SK-N-SH (cell line): ENCODE results near the gene ADCY5. TPM values are rescaled to one million over a fixed set of nuclear protein-coding genes. Genes with fewer than 3 reads are reported as not detected.

ENCODE experiments used
- CTCF ChIA-PET: fragments of 300-600, 350-600 bp; formaldehyde crosslinking; extraction: SDS; loops from one replicate; lab custom pipeline; 2021; lab: Yijun Ruan, JAX
- POLR2A ChIA-PET: fragments of 350-600 bp; sonication (Branson Sonifier 250); formaldehyde crosslinking; extraction: SDS; loops from one replicate; lab custom pipeline; 2020; ENCODE audit warnings: antibody characterized with exemption, inconsistent platforms; lab: Yijun Ruan, JAX
- DNase-seq: peaks from one replicate; pipeline ENCODE4 v3.0.0; 2012
- H2AFZ ChIP-seq: fragments of 200-600 bp; sonication (generic); 2 replicates; pipeline ENCODE4 v1.8.1; 2016; ENCODE audit warnings: antibody characterized with exemption, mild to moderate bottlenecking, low read depth
- H3F3A ChIP-seq: fragments of 200-600 bp; sonication (generic); replicated peaks from 2 replicates; pipeline ENCODE3; 2016; ENCODE audit warnings: antibody characterized with exemption, mild to moderate bottlenecking; ENCODE audit not compliant: insufficient read depth
- H3K27ac ChIP-seq, 2 experiments: fragments of 200-500 bp in 1 of 2; fragments of 200-600 bp in 1 of 2; sonication (Bioruptor generic) in 1 of 2; sonication (generic), shearing (Covaris generic) in 1 of 2; 2 replicates each; pipeline versions ENCODE4 v1.5.1 to v1.6.1; 2014 to 2016; ENCODE audit warnings: low read depth in 2 of 2, inconsistent platforms in 1 of 2, low read length in 1 of 2, mild to moderate bottlenecking in 1 of 2, mixed read lengths in 1 of 2
- H3K27me3 ChIP-seq: fragments of 200-600 bp; sonication (generic), shearing (Covaris generic); 2 replicates; pipeline ENCODE4 v1.6.1; 2016; ENCODE audit warnings: mixed run types; ENCODE audit not compliant: insufficient read depth
- H3K36me3 ChIP-seq, 2 experiments: fragments of 200-500 bp in 1 of 2; fragments of 200-600 bp in 1 of 2; sonication (Bioruptor generic) in 1 of 2; sonication (generic) in 1 of 2; replicated peaks in 1 of 2; 2 replicates each; pipeline versions ENCODE3 to v1.5.1; 2014 to 2016; ENCODE audit warnings: low read length in 1 of 2, mild to moderate bottlenecking in 1 of 2; ENCODE audit not compliant: insufficient read depth in 2 of 2, control insufficient read depth in 1 of 2
- H3K4me1 ChIP-seq, 2 experiments: fragments of 200-500 bp in 1 of 2; fragments of 200-600 bp in 1 of 2; sonication (Bioruptor generic) in 1 of 2; sonication (generic), shearing (Covaris generic) in 1 of 2; 2 replicates each; pipeline versions ENCODE4 v1.5.1 to v1.6.1; 2014 to 2016; ENCODE audit warnings: low read depth in 1 of 2, low read length in 1 of 2, mixed run types in 1 of 2; ENCODE audit not compliant: insufficient read depth in 2 of 2, control insufficient read depth in 1 of 2
- H3K4me2 ChIP-seq: fragments of 200-600 bp; sonication (generic), shearing (Covaris generic); 2 replicates; pipeline ENCODE4 v1.6.1; 2017; ENCODE audit warnings: mixed run types
- H3K4me3 ChIP-seq, 2 experiments: fragments of 200-500 bp in 1 of 2; fragments of 200-600 bp in 1 of 2; sonication (Bioruptor generic) in 1 of 2; sonication (generic), shearing (Covaris generic) in 1 of 2; 2 replicates each; pipeline versions ENCODE4 v1.5.1 to v1.8.1; 2014 to 2016; ENCODE audit warnings: low read depth in 2 of 2, inconsistent platforms in 1 of 2, low read length in 1 of 2, mild to moderate bottlenecking in 1 of 2, mixed read lengths in 1 of 2, moderate library complexity in 1 of 2
- H3K79me2 ChIP-seq: fragments of 200-600 bp; sonication (generic); 2 replicates; pipeline ENCODE4 v1.8.1; 2017; ENCODE audit warnings: mild to moderate bottlenecking; ENCODE audit not compliant: insufficient read depth
- H3K9ac ChIP-seq: fragments of 200-600 bp; sonication (generic); 2 replicates; pipeline ENCODE4 v1.6.1; 2017; ENCODE audit warnings: mixed run types
- H3K9me2 ChIP-seq: fragments of 200-600 bp; sonication (generic); 2 replicates; pipeline ENCODE4 v1.6.1; 2017; ENCODE audit warnings: mixed run types
- H3K9me3 ChIP-seq: fragments of 200-600 bp; sonication (generic); 2 replicates; pipeline ENCODE4 v1.6.1; 2017; ENCODE audit warnings: mixed run types, mild to moderate bottlenecking, moderate library complexity
- H4K20me1 ChIP-seq: fragments of 200-600 bp; sonication (generic); 2 replicates; pipeline ENCODE4 v1.6.1; 2017; ENCODE audit warnings: mild to moderate bottlenecking, mixed run types; ENCODE audit not compliant: insufficient read depth
- ELF1 ChIP-seq: IDR thresholded peaks from 2 replicates; pipeline ENCODE4 v1.4.0; 2012
- EZH2phosphoT487 ChIP-seq: fragments of 200-600 bp; sonication (generic); IDR thresholded peaks from 2 replicates; pipeline ENCODE4 v1.6.1; 2017; ENCODE audit warnings: low read depth, mixed run types, mild to moderate bottlenecking, antibody characterized with exemption, moderate library complexity, borderline replicate concordance
- GATA2 ChIP-seq: sonication (generic); formaldehyde crosslinking; IDR thresholded peaks from 2 replicates; pipeline ENCODE4 v1.5.0; 2020; ENCODE audit warnings: mild to moderate bottlenecking, missing genetic modification reagents
- JUND ChIP-seq: IDR thresholded peaks from 2 replicates; pipeline ENCODE4 v1.4.0; 2012
- MXI1 ChIP-seq: IDR thresholded peaks from 2 replicates; pipeline ENCODE4 v1.6.1; 2012; ENCODE audit warnings: mild to moderate bottlenecking, low read depth, low read length, improper control_type of control experiment
- POLR2AphosphoS5 ChIP-seq: IDR thresholded peaks from 2 replicates; pipeline ENCODE4 v1.6.1; 2012; ENCODE audit warnings: low read depth, low read length
- SIN3A ChIP-seq: IDR thresholded peaks from 2 replicates; pipeline ENCODE4 v1.6.1; 2012; ENCODE audit warnings: low read depth, mild to moderate bottlenecking, low read length, moderate library complexity, borderline replicate concordance
- TCF12 ChIP-seq: IDR thresholded peaks from 2 replicates; pipeline ENCODE4 v1.4.0; 2012
- YY1 ChIP-seq: IDR thresholded peaks from 2 replicates; pipeline ENCODE4 v1.4.0; 2012; ENCODE audit warnings: low read depth, mild to moderate bottlenecking
- WGBS: methylation state at CpG from one replicate; pipeline ENCODE4 v1.1.6; 2017; ENCODE audit warnings: low lambda C conversion rate; 5-methylcytosine and 5-hydroxymethylcytosine counted together
- polyA plus RNA-seq, 3 experiments: library from polyadenylated mRNA; depleted of rRNA; stranded (reverse); fragments of >200 nt; gene quantifications; 2 replicates each; pipeline ENCODE4 v1.2.3, GENCODE V29; 2012
- TF ChIP-seq, protein P1 (sequence below): IDR thresholded peaks from 2 replicates; pipeline ENCODE4 v1.6.1; 2012; ENCODE audit warnings: mild to moderate bottlenecking, low read depth, low read length, moderate library complexity
- TF ChIP-seq, protein P2 (sequence below): IDR thresholded peaks from 2 replicates; pipeline ENCODE4 v1.4.0; 2012; ENCODE audit warnings: low read depth, borderline replicate concordance
- TF ChIP-seq, protein P3 (sequence below): IDR thresholded peaks from 2 replicates; pipeline ENCODE4 v1.4.0; 2012; ENCODE audit warnings: low read depth, borderline replicate concordance

Gene ADCY5
- polyA plus RNA-seq, 1 of the 3 experiments (the other 2 are of a cell fraction), result 0.21 TPM

DNA sequence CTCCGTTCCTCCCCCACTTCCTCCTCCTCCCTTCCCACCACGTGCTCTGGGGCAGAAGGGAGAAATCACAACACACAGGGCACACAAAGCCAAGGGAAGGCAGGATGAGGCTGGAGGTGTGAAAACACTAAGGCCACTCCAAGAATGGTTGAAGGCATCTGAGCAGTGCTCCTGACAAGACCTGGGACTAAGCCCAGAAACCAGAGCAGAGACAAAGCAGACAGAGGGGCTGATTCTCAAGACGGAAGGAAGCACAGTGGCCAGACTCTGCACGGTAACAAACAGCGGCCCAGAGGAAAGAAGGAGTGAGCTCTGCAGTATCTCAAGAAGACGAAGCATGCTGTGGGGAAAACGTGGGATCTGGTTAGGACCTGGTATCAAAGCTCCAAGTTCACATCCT is 78.1 kb downstream of the ADCY5 start:
- no peaks in the 10 kb centered on the region for H4K20me1 ChIP-seq
- TF ChIP-seq, protein P1, sequence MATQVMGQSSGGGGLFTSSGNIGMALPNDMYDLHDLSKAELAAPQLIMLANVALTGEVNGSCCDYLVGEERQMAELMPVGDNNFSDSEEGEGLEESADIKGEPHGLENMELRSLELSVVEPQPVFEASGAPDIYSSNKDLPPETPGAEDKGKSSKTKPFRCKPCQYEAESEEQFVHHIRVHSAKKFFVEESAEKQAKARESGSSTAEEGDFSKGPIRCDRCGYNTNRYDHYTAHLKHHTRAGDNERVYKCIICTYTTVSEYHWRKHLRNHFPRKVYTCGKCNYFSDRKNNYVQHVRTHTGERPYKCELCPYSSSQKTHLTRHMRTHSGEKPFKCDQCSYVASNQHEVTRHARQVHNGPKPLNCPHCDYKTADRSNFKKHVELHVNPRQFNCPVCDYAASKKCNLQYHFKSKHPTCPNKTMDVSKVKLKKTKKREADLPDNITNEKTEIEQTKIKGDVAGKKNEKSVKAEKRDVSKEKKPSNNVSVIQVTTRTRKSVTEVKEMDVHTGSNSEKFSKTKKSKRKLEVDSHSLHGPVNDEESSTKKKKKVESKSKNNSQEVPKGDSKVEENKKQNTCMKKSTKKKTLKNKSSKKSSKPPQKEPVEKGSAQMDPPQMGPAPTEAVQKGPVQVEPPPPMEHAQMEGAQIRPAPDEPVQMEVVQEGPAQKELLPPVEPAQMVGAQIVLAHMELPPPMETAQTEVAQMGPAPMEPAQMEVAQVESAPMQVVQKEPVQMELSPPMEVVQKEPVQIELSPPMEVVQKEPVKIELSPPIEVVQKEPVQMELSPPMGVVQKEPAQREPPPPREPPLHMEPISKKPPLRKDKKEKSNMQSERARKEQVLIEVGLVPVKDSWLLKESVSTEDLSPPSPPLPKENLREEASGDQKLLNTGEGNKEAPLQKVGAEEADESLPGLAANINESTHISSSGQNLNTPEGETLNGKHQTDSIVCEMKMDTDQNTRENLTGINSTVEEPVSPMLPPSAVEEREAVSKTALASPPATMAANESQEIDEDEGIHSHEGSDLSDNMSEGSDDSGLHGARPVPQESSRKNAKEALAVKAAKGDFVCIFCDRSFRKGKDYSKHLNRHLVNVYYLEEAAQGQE, result no peak
- no peak for TF ChIP-seq SIN3A
- TF ChIP-seq GATA2 (CRISPR knock-in tag), result no peak
- TF ChIP-seq POLR2AphosphoS5, result no peak
- TF ChIP-seq, protein P2, sequence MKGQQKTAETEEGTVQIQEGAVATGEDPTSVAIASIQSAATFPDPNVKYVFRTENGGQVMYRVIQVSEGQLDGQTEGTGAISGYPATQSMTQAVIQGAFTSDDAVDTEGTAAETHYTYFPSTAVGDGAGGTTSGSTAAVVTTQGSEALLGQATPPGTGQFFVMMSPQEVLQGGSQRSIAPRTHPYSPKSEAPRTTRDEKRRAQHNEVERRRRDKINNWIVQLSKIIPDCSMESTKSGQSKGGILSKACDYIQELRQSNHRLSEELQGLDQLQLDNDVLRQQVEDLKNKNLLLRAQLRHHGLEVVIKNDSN, result no peak
- no peak for TF ChIP-seq EZH2phosphoT487
- no peak for TF ChIP-seq MXI1
- TF ChIP-seq, protein P3, sequence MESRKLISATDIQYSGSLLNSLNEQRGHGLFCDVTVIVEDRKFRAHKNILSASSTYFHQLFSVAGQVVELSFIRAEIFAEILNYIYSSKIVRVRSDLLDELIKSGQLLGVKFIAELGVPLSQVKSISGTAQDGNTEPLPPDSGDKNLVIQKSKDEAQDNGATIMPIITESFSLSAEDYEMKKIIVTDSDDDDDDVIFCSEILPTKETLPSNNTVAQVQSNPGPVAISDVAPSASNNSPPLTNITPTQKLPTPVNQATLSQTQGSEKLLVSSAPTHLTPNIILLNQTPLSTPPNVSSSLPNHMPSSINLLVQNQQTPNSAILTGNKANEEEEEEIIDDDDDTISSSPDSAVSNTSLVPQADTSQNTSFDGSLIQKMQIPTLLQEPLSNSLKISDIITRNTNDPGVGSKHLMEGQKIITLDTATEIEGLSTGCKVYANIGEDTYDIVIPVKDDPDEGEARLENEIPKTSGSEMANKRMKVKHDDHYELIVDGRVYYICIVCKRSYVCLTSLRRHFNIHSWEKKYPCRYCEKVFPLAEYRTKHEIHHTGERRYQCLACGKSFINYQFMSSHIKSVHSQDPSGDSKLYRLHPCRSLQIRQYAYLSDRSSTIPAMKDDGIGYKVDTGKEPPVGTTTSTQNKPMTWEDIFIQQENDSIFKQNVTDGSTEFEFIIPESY, result no peak
- H3K79me2 ChIP-seq, result no peaks in the 10 kb centered on the region
- H3K9me2 ChIP-seq, result no peaks in the 10 kb centered on the region
- peaks cover 14% of the 10 kb centered on the region; the same call in 1 of the 2 replicates for H3K27me3 ChIP-seq
- POLR2A ChIA-PET, result no interaction called here
- H3K9ac ChIP-seq, result no peak overlapping the region
- no peaks in the 10 kb centered on the region for H3K36me3 ChIP-seq
- H3K4me2 ChIP-seq, result no peak overlapping the region
- H3K9me3 ChIP-seq, result no peaks in the 10 kb centered on the region
- CTCF ChIA-PET, result interaction anchor here (2.3 kb wide), 1 partner anchor 118 kb away, joined by 7 read pairs; no protein-coding TSS in a partner anchor
- 47% methylated on average over 7 of the region's 7 CpGs for WGBS
- DNase-seq, result no peak
- H3F3A ChIP-seq, result no peaks in the 10 kb centered on the region
- no peak overlapping the region for H2AFZ ChIP-seq
- H3K4me3 ChIP-seq, result no peak overlapping the region
- no peak overlapping the region for H3K27ac ChIP-seq
- peaks cover 0 to 13% of the 10 kb centered on the region in 2 experiments; a peak in 1 of 4 replicates for H3K4me1 ChIP-seq

DNA sequence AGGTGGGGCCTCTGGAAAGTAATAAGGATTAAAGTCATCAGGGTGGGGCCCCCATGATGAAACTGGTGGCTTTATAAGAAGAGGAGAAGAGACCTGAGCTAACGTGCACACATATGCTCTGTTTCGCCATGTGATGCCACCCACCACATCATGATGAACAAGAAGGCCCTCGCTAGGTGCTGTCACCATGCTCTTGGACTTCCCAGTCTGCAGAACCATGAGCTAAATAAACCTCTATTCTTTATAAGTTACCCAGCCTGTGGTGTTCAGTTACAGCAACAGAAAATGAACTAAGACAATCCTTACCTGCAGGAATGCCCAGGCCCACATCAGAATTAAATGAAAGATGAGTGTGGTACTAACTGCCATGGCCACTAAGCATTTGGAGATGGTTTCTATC is 79.8 kb downstream of the ADCY5 start:
- Histone ChIP-seq H3K27ac (no peak overlapping the region), H3K4me1 (peaks cover 0 to 13% of the 10 kb centered on the region in 2 experiments; a peak in 1 of 4 replicates), H3K9ac (no peak overlapping the region), H3K36me3 (no peaks in the 10 kb centered on the region), H3K9me2 (no peaks in the 10 kb centered on the region), H3K27me3 (peaks cover 19% of the 10 kb centered on the region; the same call in 1 of the 2 replicates), H3K4me2 (no peak overlapping the region)
- 72% methylated on average over 3 of the region's 3 CpGs for WGBS
- DNase-seq, result no peak
- no peak for TF ChIP-seq TCF12
- no peak for TF ChIP-seq ELF1
- TF ChIP-seq JUND, result no peak
- no peak for TF ChIP-seq YY1
- TF ChIP-seq, all 33 proteins: peak for 0
- ChIA-PET CTCF (no interaction called here), POLR2A (no interaction called here)
- Histone ChIP-seq H3K79me2 (no peaks in the 10 kb centered on the region), H3K4me3 (no peak overlapping the region), H3K9me3 (no peaks in the 10 kb centered on the region), H3F3A (no peaks in the 10 kb centered on the region), H2AFZ (no peak overlapping the region), H4K20me1 (no peaks in the 10 kb centered on the region)
